Urinary bladder (tissue), 4 donors: Measurements from ENCODE around the gene PDE7B. TPM values are rescaled to one million over a fixed set of nuclear protein-coding genes. Genes with fewer than 3 reads are reported as not detected.

ENCODE experiments used
- DNase-seq: peaks from one replicate; pipeline ENCODE4 v3.0.0-alpha.2; 2015; ENCODE audit errors: extremely low spot score
- H3K27ac ChIP-seq: one replicate; pipeline ENCODE4 v1.5.1; 2013; ENCODE audit warnings: low read depth, mild to moderate bottlenecking, moderate library complexity
- H3K36me3 ChIP-seq: one replicate; pipeline ENCODE4 v1.6.1; 2013; ENCODE audit warnings: mild to moderate bottlenecking, moderate library complexity; ENCODE audit not compliant: insufficient read depth
- H3K4me1 ChIP-seq: one replicate; pipeline ENCODE4 v1.6.1; 2013; ENCODE audit warnings: mild to moderate bottlenecking, moderate library complexity; ENCODE audit not compliant: insufficient read depth
- H3K4me3 ChIP-seq: one replicate; pipeline ENCODE4 v1.5.1; 2013; ENCODE audit warnings: low read depth, low read length
- WGBS: extraction: QIAGEN DNeasy Blood & Tissue Kit; methylation state at CpG from one replicate; pipeline ENCODE4 v1.1.7; 2013; 5-methylcytosine and 5-hydroxymethylcytosine counted together
- polyA plus RNA-seq: library from polyadenylated mRNA; stranded (reverse); fragments of 200-250 nt; gene quantifications from one replicate; pipeline ENCODE4 v1.2.3, GENCODE V29; 2013
- total RNA-seq: library from RNA; depleted of rRNA; stranded (reverse); fragments of >200 nt; gene quantifications from one replicate; pipeline ENCODE4 v1.2.3, GENCODE V29; 2014
- donor health status: healthy with polysubstance abuse.
- donor health status: healthy.

The PDE7B gene
- total and polyA plus RNA-seq, 2 donors: 9.3 to 34.2 TPM

GRCh38 chr6:135972586-135972985 lies 121.1 kb downstream of the PDE7B start:
- no peak for DNase-seq
- WGBS: 51% methylated on average over 2 of the region's 2 CpGs

GRCh38 chr6:135974426-135974825 lies 122.9 kb downstream of the PDE7B start:
- Histone ChIP-seq H3K4me1 (peaks cover 1% of the 10 kb centered on the region), H3K36me3 (no peaks in the 10 kb centered on the region), H3K4me3 (no peak overlapping the region), H3K27ac (no peak overlapping the region)
- DNase-seq: no peak
- 2% methylated on average over 1 of the region's 1 CpG for WGBS

More at GRCh38 chr6:135972586-135972985, 121.1 kb downstream of the PDE7B start:
- no peaks in the 10 kb centered on the region for H3K36me3 ChIP-seq
- H3K4me3 ChIP-seq: no peak overlapping the region
- H3K4me1 ChIP-seq: peaks cover 1% of the 10 kb centered on the region
- no peak overlapping the region for H3K27ac ChIP-seq

GRCh38 chr6:135976585-135976984 lies 125.1 kb downstream of the PDE7B start:
- Histone ChIP-seq H3K36me3 (no peaks in the 10 kb centered on the region), H3K4me3 (no peak overlapping the region), H3K4me1 (peaks cover 1% of the 10 kb centered on the region), H3K27ac (no peak overlapping the region)
- no peak for DNase-seq

GRCh38 chr6:135983093-135983492 lies 131.6 kb downstream of the PDE7B start:
- Histone ChIP-seq H3K4me1 (no peaks in the 10 kb centered on the region), H3K36me3 (no peaks in the 10 kb centered on the region), H3K4me3 (no peak overlapping the region), H3K27ac (no peak overlapping the region)
- no peak for DNase-seq
- WGBS: 91% methylated on average over 3 of the region's 3 CpGs

- Histone ChIP-seq H3K4me3 (no peak overlapping the region), H3K27ac (no peak overlapping the region), H3K4me1 (no peaks in the 10 kb centered on the region), H3K36me3 (no peaks in the 10 kb centered on the region)
- no peak for DNase-seq
- 90% methylated on average over 4 of the region's 4 CpGs for WGBS
Observed at GRCh38 chr6:135983718-135984343, 132.3 kb downstream of the PDE7B start.

- no peak for DNase-seq
- H3K4me3 ChIP-seq: no peak overlapping the region
- H3K4me1 ChIP-seq: no peaks in the 10 kb centered on the region
- no peak overlapping the region for H3K27ac ChIP-seq
- 75% methylated on average over 3 of the region's 3 CpGs for WGBS
- H3K36me3 ChIP-seq: no peaks in the 10 kb centered on the region
Observed at GRCh38 chr6:135985471-135985870, 134.0 kb downstream of the PDE7B start.

GRCh38 chr6:135987226-135987625 lies 135.7 kb downstream of the PDE7B start:
- 95% methylated on average over 3 of the region's 3 CpGs for WGBS
- no peak overlapping the region for H3K27ac ChIP-seq
- H3K4me3 ChIP-seq: no peak overlapping the region
- H3K36me3 ChIP-seq: no peaks in the 10 kb centered on the region
- H3K4me1 ChIP-seq: no peaks in the 10 kb centered on the region
- DNase-seq: no peak

GRCh38 chr6:135990439-135990838 lies 138.9 kb downstream of the PDE7B start:
- no peak overlapping the region for H3K27ac ChIP-seq
- 92% methylated on average over 4 of the region's 4 CpGs for WGBS
- no peaks in the 10 kb centered on the region for H3K36me3 ChIP-seq
- no peaks in the 10 kb centered on the region for H3K4me1 ChIP-seq
- no peak for DNase-seq
- no peak overlapping the region for H3K4me3 ChIP-seq

GRCh38 chr6:135990855-135991464 lies 139.5 kb downstream of the PDE7B start:
- no peak for DNase-seq
- Histone ChIP-seq H3K27ac (no peak overlapping the region), H3K4me3 (no peak overlapping the region), H3K4me1 (no peaks in the 10 kb centered on the region), H3K36me3 (no peaks in the 10 kb centered on the region)
- 94% methylated on average over 4 of the region's 4 CpGs for WGBS

- Histone ChIP-seq H3K36me3 (no peaks in the 10 kb centered on the region), H3K4me1 (no peaks in the 10 kb centered on the region), H3K4me3 (no peak overlapping the region), H3K27ac (no peak overlapping the region)
- no peak for DNase-seq
- 94% methylated on average over 2 of the region's 2 CpGs for WGBS
Observed at GRCh38 chr6:135992739-135993138, 141.2 kb downstream of the PDE7B start.

- no peak for DNase-seq
- WGBS: 86% methylated on average over 3 of the region's 3 CpGs
- no peaks in the 10 kb centered on the region for H3K36me3 ChIP-seq
- no peak overlapping the region for H3K27ac ChIP-seq
- H3K4me3 ChIP-seq: no peak overlapping the region
- no peaks in the 10 kb centered on the region for H3K4me1 ChIP-seq
Observed at GRCh38 chr6:135993361-135993760, 141.9 kb downstream of the PDE7B start.

- Histone ChIP-seq H3K27ac (peak overlapping the region; percentile 88), H3K4me1 (no peaks in the 10 kb centered on the region), H3K4me3 (no peak overlapping the region), H3K36me3 (no peaks in the 10 kb centered on the region)
- no peak for DNase-seq
- whole genome bisulfite sequencing: 66% methylated on average over 5 of the region's 5 CpGs
Observed at GRCh38 chr6:135994857-135995544, 143.5 kb downstream of the PDE7B start.

- H3K27ac ChIP-seq: no peak overlapping the region
- 62% methylated on average over 3 of the region's 3 CpGs for WGBS
- DNase-seq: no peak
- no peaks in the 10 kb centered on the region for H3K36me3 ChIP-seq
- no peaks in the 10 kb centered on the region for H3K4me1 ChIP-seq
- no peak overlapping the region for H3K4me3 ChIP-seq
Observed at GRCh38 chr6:135995545-135995898, 144.0 kb downstream of the PDE7B start.

- Histone ChIP-seq H3K4me3 (no peak overlapping the region), H3K4me1 (no peaks in the 10 kb centered on the region), H3K36me3 (no peaks in the 10 kb centered on the region), H3K27ac (no peak overlapping the region)
- WGBS: 87% methylated on average over 2 of the region's 2 CpGs
- DNase-seq: no peak
Observed at GRCh38 chr6:135996668-135997067, 145.2 kb downstream of the PDE7B start.
